Cardiac fibroblast (primary cell): ENCODE measurements around the gene CPSF4.
A peak's percentile ranks its signal among the peaks of the same experiment; 100 is the strongest.
"Not testable (repeated sequence)": the region's sequence is repeated elsewhere in the genome, so short reads cannot be mapped to it uniquely, and the experiment has no call there.

Experiments used
- DNase-seq, 2 donors: peaks; one replicate each; pipeline versions ENCODE4 v3.0.0 to v3.0.0-alpha.2; 2010; ENCODE audit warnings: low read depth in 2 of 2
- H3K4me3 ChIP-seq, 2 donors: replicated peaks in 1 of 2; 1 replicate in 1 of 2; 2 replicates in 1 of 2; pipeline ENCODE4 v1.5.1; 2011; ENCODE audit warnings: low read depth in 2 of 2, low read length in 2 of 2, mild to moderate bottlenecking in 2 of 2, moderate library complexity in 1 of 2
- TF ChIP-seq, protein P1 (sequence below): IDR thresholded peaks from one replicate; pipeline ENCODE4 v1.5.1; 2011; ENCODE audit warnings: low read depth, mild to moderate bottlenecking, low read length, inconsistent platforms

Gene CPSF4

GRCh38 chr7:99408379-99409191, 30.2 kb upstream of the CPSF4 start, which contains the start of the genes BUD31 and PDAP1:
BUD31 (plus strand) TSS chr7:99408969; CDS start chr7:99411093, 2,124 bp downstream.
PDAP1 (minus strand) TSS chr7:99408597; CDS start chr7:99408548, 49 bp downstream.
- H3K4me3 ChIP-seq = peak within 1 kb of the TSS; percentile 96
- DNase-seq = peak; percentile 97
- TF ChIP-seq, protein P1, sequence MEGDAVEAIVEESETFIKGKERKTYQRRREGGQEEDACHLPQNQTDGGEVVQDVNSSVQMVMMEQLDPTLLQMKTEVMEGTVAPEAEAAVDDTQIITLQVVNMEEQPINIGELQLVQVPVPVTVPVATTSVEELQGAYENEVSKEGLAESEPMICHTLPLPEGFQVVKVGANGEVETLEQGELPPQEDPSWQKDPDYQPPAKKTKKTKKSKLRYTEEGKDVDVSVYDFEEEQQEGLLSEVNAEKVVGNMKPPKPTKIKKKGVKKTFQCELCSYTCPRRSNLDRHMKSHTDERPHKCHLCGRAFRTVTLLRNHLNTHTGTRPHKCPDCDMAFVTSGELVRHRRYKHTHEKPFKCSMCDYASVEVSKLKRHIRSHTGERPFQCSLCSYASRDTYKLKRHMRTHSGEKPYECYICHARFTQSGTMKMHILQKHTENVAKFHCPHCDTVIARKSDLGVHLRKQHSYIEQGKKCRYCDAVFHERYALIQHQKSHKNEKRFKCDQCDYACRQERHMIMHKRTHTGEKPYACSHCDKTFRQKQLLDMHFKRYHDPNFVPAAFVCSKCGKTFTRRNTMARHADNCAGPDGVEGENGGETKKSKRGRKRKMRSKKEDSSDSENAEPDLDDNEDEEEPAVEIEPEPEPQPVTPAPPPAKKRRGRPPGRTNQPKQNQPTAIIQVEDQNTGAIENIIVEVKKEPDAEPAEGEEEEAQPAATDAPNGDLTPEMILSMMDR = no peak

- TF ChIP-seq, protein P1 = no peak
- no peak for DNase-seq
- peak overlapping the region; percentile 96 for H3K4me3 ChIP-seq
Measured at GRCh38 chr7:99409192-99409572, 29.6 kb upstream of the CPSF4 start.

GRCh38 chr7:99409806-99410205, 28.9 kb upstream of the CPSF4 start:
- peak overlapping the region; percentile 96 for H3K4me3 ChIP-seq
- TF ChIP-seq, protein P1 = no peak
- no peak for DNase-seq

- no peak for DNase-seq
- H3K4me3 ChIP-seq = no peak overlapping the region
- TF ChIP-seq, protein P1 = no peak
Measured at GRCh38 chr7:99410635-99411034, 28.1 kb upstream of the CPSF4 start.

- TF ChIP-seq, protein P1 = peak; percentile 65
- not testable (repeated sequence) for H3K4me3 ChIP-seq
- peak; percentile 75 to 78 for DNase-seq
Measured at GRCh38 chr7:99415513-99416127, 23.1 kb upstream of the CPSF4 start.

DNA sequence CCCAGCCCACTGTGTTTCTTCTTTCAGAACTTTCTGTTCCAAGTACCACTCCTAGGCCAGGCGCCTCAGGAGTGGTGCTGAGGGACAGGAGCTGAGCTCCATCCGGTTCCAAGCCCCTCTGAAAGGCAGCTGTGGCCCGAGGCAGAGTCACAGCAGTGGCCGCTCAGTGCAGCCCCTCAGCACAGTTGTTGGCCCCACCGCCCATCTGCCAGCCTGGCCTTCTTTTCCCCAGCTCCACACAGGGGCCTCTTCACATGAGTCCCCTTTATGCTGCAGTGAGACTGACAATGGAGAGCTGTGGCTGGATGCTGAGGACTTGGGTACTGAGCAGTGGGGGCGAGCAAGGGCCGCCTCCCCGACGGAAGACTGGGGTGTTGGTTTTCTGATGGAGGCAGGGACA, 20.5 kb upstream of the CPSF4 start:
- no peak overlapping the region for H3K4me3 ChIP-seq
- TF ChIP-seq, protein P1 = no peak
- no peak for DNase-seq
